Body of pancreas (tissue), 4 donors: ENCODE results near the gene NLGN1.

ENCODE experiments used
- CTCF ChIP-seq, 7 experiments: fragments of 450-650 bp in 4 of 7; fragments of 200-600 bp in 3 of 7; sonication (generic) in 3 of 7; IDR thresholded peaks; one replicate each; pipeline ENCODE4 v1.5.1; 2016 to 2019; ENCODE audit warnings: antibody characterized with exemption in 7 of 7
- POLR2A ChIP-seq, 3 donors: fragments of 450-650 bp; IDR thresholded peaks; one replicate each; pipeline ENCODE4 v1.6.1; 2016; ENCODE audit warnings: antibody characterized with exemption in 3 of 3, mild to moderate bottlenecking in 2 of 3

- no peak for TF ChIP-seq CTCF (IDR thresholded peaks at IDR 0.05)
- TF ChIP-seq POLR2A (IDR thresholded peaks at IDR 0.05) = no peak
These were observed 445.5 kb downstream of the NLGN1 start for GRCh38 chr3:173843060-173843459.
